HepG2 (cell line): ENCODE results near the gene GSPT1. TPM values are rescaled to one million over a fixed set of nuclear protein-coding genes. Genes with fewer than 3 reads are reported as not detected.

Experiments
- ATAD3A ChIP-seq: sonication (generic); formaldehyde crosslinking; IDR thresholded peaks from 2 replicates; pipeline ENCODE4 v1.4.0; 2020; ENCODE audit warnings: missing genetic modification reagents
- ATM ChIP-seq: fragments of 450-650 bp; IDR thresholded peaks from 2 replicates; pipeline ENCODE4 v1.7.1; 2017; ENCODE audit warnings: mild to moderate bottlenecking, borderline replicate concordance
- CBFB ChIP-seq: sonication (generic); formaldehyde crosslinking; IDR thresholded peaks from 2 replicates; pipeline ENCODE4 v1.4.0; 2020; ENCODE audit warnings: missing genetic modification reagents
- ELF3 ChIP-seq: IDR thresholded peaks from 2 replicates; pipeline ENCODE4 v1.6.1; 2016; ENCODE audit warnings: missing genetic modification reagents, missing compliant biosample characterization
- EZH2 ChIP-seq: conservative IDR thresholded peaks from 2 replicates; pipeline ENCODE4 v1.6.1; 2012; ENCODE audit warnings: mild to moderate bottlenecking, low read depth, low read length, moderate library complexity
- HHEX ChIP-seq: IDR thresholded peaks from 2 replicates; pipeline ENCODE4 v1.6.1; 2016; ENCODE audit warnings: control low read depth
- HNF1A ChIP-seq, 2 experiments: sonication (generic) in 1 of 2; formaldehyde crosslinking in 1 of 2; IDR thresholded peaks; 2 replicates each; pipeline versions ENCODE4 v1.4.0 to v1.6.1; 2016 to 2020; ENCODE audit warnings: borderline replicate concordance in 1 of 2, low read depth in 1 of 2, mild to moderate bottlenecking in 1 of 2, missing genetic modification reagents in 1 of 2
- MTF1 ChIP-seq: sonication (generic); formaldehyde crosslinking; IDR thresholded peaks from 2 replicates; pipeline ENCODE4 v1.5.0; 2020; ENCODE audit warnings: missing genetic modification reagents
- NFKBIZ ChIP-seq: IDR thresholded peaks from 2 replicates; pipeline ENCODE4 v1.6.1; 2018; ENCODE audit warnings: missing genetic modification reagents, missing compliant biosample characterization
- PHF8 ChIP-seq: sonication (generic); formaldehyde crosslinking; IDR thresholded peaks from 2 replicates; pipeline ENCODE4 v1.5.0; 2020; ENCODE audit warnings: missing genetic modification reagents
- POLR2G ChIP-seq: fragments of 200-400 bp; formaldehyde crosslinking; IDR thresholded peaks from 2 replicates; pipeline ENCODE4 v1.6.1; 2018; ENCODE audit warnings: mild to moderate bottlenecking, low read depth, low read length, moderate library complexity
- RFXANK ChIP-seq: IDR thresholded peaks from 2 replicates; pipeline ENCODE4 v1.6.1; 2016
- SRSF4 ChIP-seq: fragments of 200-400 bp; formaldehyde crosslinking; IDR thresholded peaks from one replicate; pipeline ENCODE4 v1.6.1; 2018; ENCODE audit warnings: mild to moderate bottlenecking, low read depth, low read length, moderate library complexity; ENCODE audit not compliant: poor library complexity, severe bottlenecking
- ZBTB7B ChIP-seq: sonication (generic); formaldehyde crosslinking; IDR thresholded peaks from 2 replicates; pipeline ENCODE4 v1.4.0; 2020; ENCODE audit warnings: missing genetic modification reagents
- ZNF329 ChIP-seq: sonication (generic); formaldehyde crosslinking; IDR thresholded peaks from 2 replicates; pipeline ENCODE4 v1.9.0; 2021; ENCODE audit warnings: low read depth, mild to moderate bottlenecking, missing genetic modification reagents
- ZNF383 ChIP-seq: sonication (generic); formaldehyde crosslinking; IDR thresholded peaks from 2 replicates; pipeline ENCODE4 v1.4.0; 2020; ENCODE audit warnings: missing genetic modification reagents, mild to moderate bottlenecking, borderline replicate concordance
- ZNF496 ChIP-seq: sonication (generic); formaldehyde crosslinking; IDR thresholded peaks from 2 replicates; pipeline ENCODE4 v1.8.1; 2023; ENCODE audit warnings: mild to moderate bottlenecking, moderate library complexity, missing genetic modification reagents; ENCODE audit not compliant: insufficient replicate concordance
- ZNF562 ChIP-seq: sonication (generic); formaldehyde crosslinking; IDR thresholded peaks from 2 replicates; pipeline ENCODE4 v1.8.0; 2022; ENCODE audit warnings: missing genetic modification reagents, borderline replicate concordance
- ZNF749 ChIP-seq: sonication (generic); formaldehyde crosslinking; IDR thresholded peaks from 2 replicates; pipeline ENCODE4 v1.8.0; 2022; ENCODE audit warnings: mild to moderate bottlenecking, missing genetic modification reagents, moderate library complexity, borderline replicate concordance
- ZSCAN5A ChIP-seq: sonication (generic); formaldehyde crosslinking; IDR thresholded peaks from 2 replicates; pipeline ENCODE4 v1.8.0; 2022; ENCODE audit warnings: mild to moderate bottlenecking, missing genetic modification reagents, borderline replicate concordance
- polyA plus RNA-seq, 8 experiments: library from polyadenylated mRNA; depleted of rRNA in 3 of 8; stranded (reverse) in 7 of 8; unstranded in 1 of 8; fragments of >200 nt; fragmentation: Illumina TruSeq in 4 of 8; extraction: Trizol in 4 of 8; gene quantifications; 2 replicates each; pipeline versions ENCODE4 v1.2.1 to v1.2.3, GENCODE V29; 2011 to 2016; ENCODE audit warnings: low read depth in 4 of 8, missing spikeins in 1 of 8, mixed read lengths in 1 of 8; ENCODE audit not compliant: insufficient read depth in 1 of 8
- total RNA-seq, 5 experiments: library from RNA; depleted of rRNA; stranded (reverse); fragments of >200 nt; fragmentation: Illumina TruSeq; extraction: Trizol; gene quantifications; 2 replicates each; pipeline ENCODE4 v1.2.3, GENCODE V29; 2016; ENCODE audit warnings: low read depth in 1 of 5
- TF ChIP-seq, protein P1 (sequence below): sonication (generic); formaldehyde crosslinking; IDR thresholded peaks from 2 replicates; pipeline ENCODE4 v1.5.0; 2020; ENCODE audit warnings: missing genetic modification reagents
- TF ChIP-seq, protein P2 (sequence below): fragments of 450-650 bp; IDR thresholded peaks from 2 replicates; pipeline ENCODE4 v1.6.1; 2017

GSPT1 gene
- total and polyA plus RNA-seq, 2 of the 13 experiments (the other 11 are each of a cell fraction or from before 2014, with no cell fraction given) = 120 to 316 TPM

DNA sequence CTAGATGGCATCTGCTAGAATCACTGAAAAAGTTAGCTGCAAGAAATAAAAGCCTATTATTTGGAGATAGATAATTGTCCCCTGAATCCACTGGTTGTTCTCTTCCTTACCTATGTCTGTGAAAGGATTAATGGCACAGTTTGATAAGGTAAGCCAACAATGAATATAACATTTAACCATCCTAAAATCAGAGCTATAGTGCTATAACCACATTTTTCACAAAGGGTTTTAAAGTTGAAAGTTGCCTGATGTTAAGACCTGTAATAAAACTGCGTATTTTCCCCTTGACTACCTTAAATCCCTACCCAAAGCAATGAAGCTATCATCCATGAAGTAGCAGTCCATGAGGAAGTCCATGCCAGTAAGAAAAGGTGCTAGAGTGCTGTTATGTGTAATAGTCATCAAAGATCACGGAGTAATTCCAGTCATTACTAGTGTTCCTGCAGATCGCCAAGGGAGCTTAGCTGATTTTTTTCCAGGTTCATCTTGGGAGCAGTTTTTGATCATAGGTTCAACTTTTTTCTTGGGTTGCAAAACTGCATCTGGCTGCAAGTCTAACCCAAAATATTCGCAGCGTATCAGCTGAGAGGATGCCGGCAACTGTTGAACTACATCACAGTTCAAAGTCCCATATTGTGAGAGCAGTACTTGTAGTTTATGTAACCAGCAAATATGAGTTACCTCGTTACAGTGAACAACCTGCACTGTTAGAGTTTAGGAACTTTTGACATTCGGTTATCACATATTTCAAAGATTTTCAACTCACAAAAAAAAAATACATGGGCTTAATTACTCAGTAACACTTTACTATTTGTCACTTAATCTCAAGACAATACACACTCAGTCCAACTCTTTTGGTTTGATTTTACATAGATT is 46.2 kb downstream of the GSPT1 start (continued):
- peak; percentile 48; the same call in 1 of the 2 replicates for TF ChIP-seq HNF1A (IDR thresholded peaks at IDR 0.05; ENCODE audit: low read depth)
- TF ChIP-seq HNF1A (CRISPR knock-in tag; IDR thresholded peaks at IDR 0.05; ENCODE audit: borderline replicate concordance) = peak; percentile 32; the same call in 1 of the 2 replicates
- TF ChIP-seq EZH2 = no peak
- TF ChIP-seq HHEX = no peak
- TF ChIP-seq CBFB (CRISPR knock-in tag) = no peak
- TF ChIP-seq, protein P1, sequence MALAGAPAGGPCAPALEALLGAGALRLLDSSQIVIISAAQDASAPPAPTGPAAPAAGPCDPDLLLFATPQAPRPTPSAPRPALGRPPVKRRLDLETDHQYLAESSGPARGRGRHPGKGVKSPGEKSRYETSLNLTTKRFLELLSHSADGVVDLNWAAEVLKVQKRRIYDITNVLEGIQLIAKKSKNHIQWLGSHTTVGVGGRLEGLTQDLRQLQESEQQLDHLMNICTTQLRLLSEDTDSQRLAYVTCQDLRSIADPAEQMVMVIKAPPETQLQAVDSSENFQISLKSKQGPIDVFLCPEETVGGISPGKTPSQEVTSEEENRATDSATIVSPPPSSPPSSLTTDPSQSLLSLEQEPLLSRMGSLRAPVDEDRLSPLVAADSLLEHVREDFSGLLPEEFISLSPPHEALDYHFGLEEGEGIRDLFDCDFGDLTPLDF = no peak; the same call in 1 of the 2 replicates
- TF ChIP-seq ZSCAN5A (CRISPR knock-in tag) = no peak
- no peak for TF ChIP-seq ZNF329
- no peak for TF ChIP-seq MTF1 (CRISPR knock-in tag)
- no peak for TF ChIP-seq ATAD3A (CRISPR knock-in tag)
- no peak for TF ChIP-seq ZNF562 (CRISPR knock-in tag)
- peak; percentile 53; the same call in 1 of the 2 replicates for TF ChIP-seq POLR2G
- TF ChIP-seq RFXANK (CRISPR knock-in tag) = no peak
- TF ChIP-seq NFKBIZ (CRISPR knock-in tag) = 0 out of 2 replicates have a peak, but pooled peaks have one; percentile 59
- TF ChIP-seq ZNF383 (CRISPR knock-in tag) = no peak
- TF ChIP-seq, protein P2, sequence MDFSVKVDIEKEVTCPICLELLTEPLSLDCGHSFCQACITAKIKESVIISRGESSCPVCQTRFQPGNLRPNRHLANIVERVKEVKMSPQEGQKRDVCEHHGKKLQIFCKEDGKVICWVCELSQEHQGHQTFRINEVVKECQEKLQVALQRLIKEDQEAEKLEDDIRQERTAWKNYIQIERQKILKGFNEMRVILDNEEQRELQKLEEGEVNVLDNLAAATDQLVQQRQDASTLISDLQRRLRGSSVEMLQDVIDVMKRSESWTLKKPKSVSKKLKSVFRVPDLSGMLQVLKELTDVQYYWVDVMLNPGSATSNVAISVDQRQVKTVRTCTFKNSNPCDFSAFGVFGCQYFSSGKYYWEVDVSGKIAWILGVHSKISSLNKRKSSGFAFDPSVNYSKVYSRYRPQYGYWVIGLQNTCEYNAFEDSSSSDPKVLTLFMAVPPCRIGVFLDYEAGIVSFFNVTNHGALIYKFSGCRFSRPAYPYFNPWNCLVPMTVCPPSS = no peak
- no peak for TF ChIP-seq ATM
- 0 out of 2 replicates have a peak, but pooled peaks have one; percentile 16 for TF ChIP-seq PHF8
- no peak for TF ChIP-seq ZNF749
- no peak for TF ChIP-seq ZBTB7B (CRISPR knock-in tag)
- peak; percentile 74 for TF ChIP-seq ELF3
- TF ChIP-seq SRSF4 = no peak
- TF ChIP-seq ZNF496 (CRISPR knock-in tag) = no peak
